ENCODE measurements around the gene GMDS.

Gene GMDS

GRCh38 chr6:1575210-1576041 lies 670.0 kb downstream of the GMDS start:
- H3K4me3 ChIP-seq (replicated peaks in 1 of 2; ENCODE audit: low read depth in 2 of 2, low read length in 2 of 2): no peak overlapping the region
- no peak for TF ChIP-seq CTCF (IDR thresholded peaks at IDR 0.05; ENCODE audit: low read depth, low read length)
- peak; percentile 38 to 60 for DNase-seq (ENCODE audit: low read depth in 2 of 2)

- DNase-seq (ENCODE audit: low read depth in 2 of 2): no peak
- no peak overlapping the region for H3K4me3 ChIP-seq (replicated peaks in 1 of 2; ENCODE audit: low read depth in 2 of 2, low read length in 2 of 2)
- no peak for TF ChIP-seq CTCF (IDR thresholded peaks at IDR 0.05; ENCODE audit: low read depth, low read length)
These were observed 670.6 kb downstream of the GMDS start for GRCh38 chr6:1574890-1575209.

- no peak overlapping the region for H3K4me3 ChIP-seq (replicated peaks in 1 of 2; ENCODE audit: low read depth in 2 of 2, low read length in 2 of 2)
- TF ChIP-seq CTCF (IDR thresholded peaks at IDR 0.05; ENCODE audit: low read depth, low read length): no peak
- DNase-seq (ENCODE audit: low read depth in 2 of 2): no peak
These were observed 671.2 kb downstream of the GMDS start for GRCh38 chr6:1574083-1574761.
